K562 (cell line): ENCODE data around the gene ENO2.

Experiments used
- MXI1 ChIP-seq: IDR thresholded peaks from 2 replicates; pipeline ENCODE4 v1.6.1; 2011; ENCODE audit warnings: low read depth, mild to moderate bottlenecking, improper control_type of control experiment, low read length
- TBL1XR1 ChIP-seq, 2 experiments: IDR thresholded peaks; 2 replicates each; pipeline ENCODE4 v1.6.1; 2012; ENCODE audit warnings: improper control_type of control experiment in 2 of 2, low read length in 2 of 2, mild to moderate bottlenecking in 1 of 2
- ZNF311 ChIP-seq: fragments of 250-450 bp; sonication (Bioruptor Pico); IDR thresholded peaks from 2 replicates; pipeline ENCODE4 v1.4.0; 2020; ENCODE audit warnings: mild to moderate bottlenecking, moderate library complexity
- ZNF695 ChIP-seq: fragments of 450-650 bp; formaldehyde crosslinking; IDR thresholded peaks from 2 replicates; pipeline ENCODE4 v1.4.0; 2020; ENCODE audit warnings: mild to moderate bottlenecking, moderate library complexity
- TF ChIP-seq, protein P1 (sequence below), 2 experiments: fragments of 450-650 bp in 1 of 2; sonication (generic) in 1 of 2; formaldehyde crosslinking in 1 of 2; IDR thresholded peaks in 1 of 2; conservative IDR thresholded peaks in 1 of 2; 2 replicates each; pipeline versions ENCODE4 v1.6.1 to v1.8.1; 2016 to 2023; ENCODE audit warnings: mild to moderate bottlenecking in 2 of 2, moderate library complexity in 2 of 2, inconsistent platforms in 1 of 2, missing genetic modification reagents in 1 of 2

DNA sequence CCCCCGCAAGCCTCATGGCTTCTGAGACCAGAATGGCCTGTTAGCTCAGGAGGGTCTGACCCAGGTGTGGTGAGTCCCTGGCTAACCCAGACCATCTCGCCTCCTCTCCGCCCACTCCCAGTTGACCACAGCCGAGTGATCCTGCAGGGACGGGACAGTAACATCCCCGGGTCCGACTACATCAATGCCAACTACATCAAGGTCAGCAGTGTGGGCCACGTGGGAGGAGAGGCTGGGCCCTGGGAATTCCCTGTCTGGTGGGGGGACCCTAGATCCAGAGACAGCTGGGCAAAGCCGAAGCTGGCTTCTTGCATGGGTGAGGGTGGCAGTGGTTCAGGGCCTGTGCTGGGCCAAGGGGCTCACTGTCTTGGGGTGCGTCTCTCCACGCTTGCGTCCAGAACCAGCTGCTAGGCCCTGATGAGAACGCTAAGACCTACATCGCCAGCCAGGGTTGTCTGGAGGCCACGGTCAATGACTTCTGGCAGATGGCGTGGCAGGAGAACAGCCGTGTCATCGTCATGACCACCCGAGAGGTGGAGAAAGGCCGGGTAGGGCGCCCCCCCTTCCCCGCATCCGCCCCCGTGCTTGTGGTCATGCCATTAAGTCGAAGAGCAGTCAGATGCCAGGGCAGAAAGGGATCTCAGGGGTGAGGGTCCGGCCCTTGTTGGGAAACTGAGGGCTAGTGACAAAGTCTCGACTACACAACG, 41.8 kb downstream of the ENO2 start:
- TF ChIP-seq, protein P1, sequence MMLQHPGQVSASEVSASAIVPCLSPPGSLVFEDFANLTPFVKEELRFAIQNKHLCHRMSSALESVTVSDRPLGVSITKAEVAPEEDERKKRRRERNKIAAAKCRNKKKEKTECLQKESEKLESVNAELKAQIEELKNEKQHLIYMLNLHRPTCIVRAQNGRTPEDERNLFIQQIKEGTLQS (IDR thresholded peaks at IDR 0.05) = no peak
- TF ChIP-seq, protein P1 (CRISPR knock-in tag; conservative IDR thresholded peaks at IDR 0.05) = no peak
- TF ChIP-seq MXI1 (no peak), ZNF695 (CRISPR knock-in tag) (no peak), TBL1XR1 (IDR thresholded peaks at IDR 0.05; ENCODE audit: low read length in 2 of 2) (no peak), ZNF311 (no peak)
